A549 treated with CpdA at 1 μM for 4 hours (cell line): ENCODE data around the gene FETUB. TPM values are rescaled to one million over a fixed set of nuclear protein-coding genes. Genes with fewer than 3 reads are reported as not detected.

ENCODE experiments used
- total RNA-seq: library from RNA; stranded (reverse); fragments of 200-300 nt; extraction: Qiagen RNA extraction; gene quantifications from 5 replicates; pipeline ENCODE4 v1.2.3, GENCODE V29; 2022; ENCODE audit warnings: low read depth

Gene FETUB
- total RNA-seq, result 0.05 to 0.13 TPM in 2 of 5 replicates, not detected in the others

GRCh38 chr3:186639778-186640472, at the start of gene FETUB:
TSS of gene FETUB (plus strand) at chr3:186640399. CDS start at chr3:186640461, 62 bp downstream.

GRCh38 chr3:186612721-186613636, 27.2 kb upstream of the FETUB start, which contains the start of gene AHSG:
TSS of gene AHSG (plus strand) at chr3:186613060. CDS start at chr3:186613142, 82 bp downstream.

GRCh38 chr3:186665625-186666188, 25.5 kb downstream of the FETUB start, which contains the start of gene HRG:
TSS of gene HRG (plus strand) at chr3:186666014. CDS start at chr3:186666032, 18 bp downstream.

Other genes starting within 250 kb of the FETUB start
- gene CRYGS, start 96.0 kb upstream of the FETUB start, total RNA-seq, result 0.49 to 1.2 TPM (median 0.67 TPM) in 5 replicates
- 5.4 to 6.7 TPM (median 6.6 TPM) in 5 replicates for gene TBCCD1, start 73.1 kb upstream of the FETUB start, total RNA-seq
- gene DNAJB11, start 69.7 kb upstream of the FETUB start, total RNA-seq, result 61.3 to 74.1 TPM (median 65.1 TPM) in 5 replicates
- 0.09 to 0.12 TPM (median 0.11 TPM) in 3 of 5 replicates, not detected in the others for gene AHSG, start 27.3 kb upstream of the FETUB start, total RNA-seq
- 0.02 TPM in 1 of 5 replicates, not detected in the others for gene HRG, start 25.6 kb downstream of the FETUB start, total RNA-seq
- not detected in 5 replicates for gene KNG1, start 77.0 kb downstream of the FETUB start, total RNA-seq
- 133 to 149 TPM (median 136 TPM) in 5 replicates for gene EIF4A2, start 143.2 kb downstream of the FETUB start, total RNA-seq
- 44.1 to 73.6 TPM (median 48.1 TPM) in 5 replicates for gene RFC4, start 166.1 kb downstream of the FETUB start, total RNA-seq
- not detected in 5 replicates for gene ADIPOQ, start 202.3 kb downstream of the FETUB start, total RNA-seq